Measurements from ENCODE around the gene DLG2. TPM values are rescaled to one million over a fixed set of nuclear protein-coding genes. Genes with fewer than 3 reads are reported as not detected.

DLG2 gene
- total RNA-seq, 4 donors from 2014 or later, result 2.9 to 30.2 (median 22.6) TPM

- no peaks in the 10 kb centered on the region for H3K36me3 ChIP-seq
- H3K4me1 ChIP-seq, result no peaks in the 10 kb centered on the region
- no peak overlapping the region for H3K4me3 ChIP-seq
- intact Hi-C loops (cut with DNase I; ENCODE audit: low total_unique reads), result no loop called here
- no peak for DNase-seq
- no peaks in the 10 kb centered on the region for H3K9me3 ChIP-seq
- no peaks in the 10 kb centered on the region for H3K27me3 ChIP-seq
- no peak overlapping the region for H3K27ac ChIP-seq
- TF ChIP-seq CTCF (IDR thresholded peaks at IDR 0.05), result no peak
- TF ChIP-seq POLR2A (IDR thresholded peaks at IDR 0.05), result no peak
Observed at GRCh38 chr11:84358034-84358433, 1269.1 kb downstream of the DLG2 start.

GRCh38 chr11:84355911-84356310 lies 1271.2 kb downstream of the DLG2 start:
- no peaks in the 10 kb centered on the region for H3K27me3 ChIP-seq

GRCh38 chr11:84345597-84345996 lies 1281.5 kb downstream of the DLG2 start:
- H3K4me3 ChIP-seq, result no peak overlapping the region
- no peaks in the 10 kb centered on the region for H3K36me3 ChIP-seq
- H3K4me1 ChIP-seq, result no peaks in the 10 kb centered on the region
- no peaks in the 10 kb centered on the region for H3K9me3 ChIP-seq
- no peak for TF ChIP-seq POLR2A (IDR thresholded peaks at IDR 0.05)
- TF ChIP-seq CTCF (IDR thresholded peaks at IDR 0.05), result no peak
- no peak for DNase-seq
- intact Hi-C loops (cut with DNase I; ENCODE audit: low total_unique reads), result no loop called here
- H3K27ac ChIP-seq, result no peak overlapping the region
- H3K27me3 ChIP-seq, result no peaks in the 10 kb centered on the region

More at GRCh38 chr11:84355911-84356310, 1271.2 kb downstream of the DLG2 start:
- H3K4me1 ChIP-seq, result no peaks in the 10 kb centered on the region
- no peaks in the 10 kb centered on the region for H3K36me3 ChIP-seq
- DNase-seq, result no peak
- no peak overlapping the region for H3K4me3 ChIP-seq
- intact Hi-C loops (cut with DNase I; ENCODE audit: low total_unique reads), result no loop called here
- TF ChIP-seq POLR2A (IDR thresholded peaks at IDR 0.05) (no peak), CTCF (IDR thresholded peaks at IDR 0.05) (no peak)
- H3K9me3 ChIP-seq, result no peaks in the 10 kb centered on the region
- H3K27ac ChIP-seq, result no peak overlapping the region

GRCh38 chr11:84345027-84345426 lies 1282.1 kb downstream of the DLG2 start:
- Histone ChIP-seq H3K4me3 (no peak overlapping the region), H3K9me3 (no peaks in the 10 kb centered on the region), H3K36me3 (no peaks in the 10 kb centered on the region), H3K27me3 (no peaks in the 10 kb centered on the region), H3K27ac (no peak overlapping the region), H3K4me1 (no peaks in the 10 kb centered on the region)
- no peak for DNase-seq
- TF ChIP-seq CTCF (IDR thresholded peaks at IDR 0.05) (no peak), POLR2A (IDR thresholded peaks at IDR 0.05) (no peak)
- intact Hi-C loops (cut with DNase I; ENCODE audit: low total_unique reads), result no loop called here

GRCh38 chr11:84339796-84340195 lies 1287.3 kb downstream of the DLG2 start:
- no peaks in the 10 kb centered on the region for H3K4me1 ChIP-seq
- H3K36me3 ChIP-seq, result no peaks in the 10 kb centered on the region
- no peaks in the 10 kb centered on the region for H3K27me3 ChIP-seq
- no peak overlapping the region for H3K27ac ChIP-seq
- intact Hi-C loops (cut with DNase I; ENCODE audit: low total_unique reads), result no loop called here
- TF ChIP-seq CTCF (IDR thresholded peaks at IDR 0.05), result no peak
- no peak for TF ChIP-seq POLR2A (IDR thresholded peaks at IDR 0.05)
- no peak overlapping the region for H3K4me3 ChIP-seq
- no peaks in the 10 kb centered on the region for H3K9me3 ChIP-seq
- DNase-seq, result no peak

All from uterus (tissue), 4 donors.